HL-60 (cell line): ENCODE measurements around the gene CDC25B.

Experiments
- DNase-seq, 2 experiments: peaks; one replicate each; pipeline ENCODE4 v3.0.0-alpha.2; 2010 to 2020; ENCODE audit warnings: low read depth in 1 of 2, low spot score in 1 of 2
- H3K27ac ChIP-seq: fragments of 250-450 bp; sonication (Bioruptor Pico); replicated peaks from 2 replicates; pipeline ENCODE4 v1.5.1; 2020; ENCODE audit warnings: mild to moderate bottlenecking, moderate library complexity
- H3K27me3 ChIP-seq: fragments of 250-450 bp; sonication (Bioruptor Pico); 2 replicates; pipeline ENCODE4 v1.5.1; 2021; ENCODE audit warnings: mild to moderate bottlenecking, moderate library complexity; ENCODE audit not compliant: insufficient read depth, poor library complexity, severe bottlenecking
- H3K4me3 ChIP-seq: replicated peaks from 2 replicates; pipeline ENCODE4 v1.5.1; 2011; ENCODE audit warnings: mild to moderate bottlenecking, control low read depth, low read length; ENCODE audit not compliant: insufficient read depth
- CTCF ChIP-seq: IDR thresholded peaks from one replicate; pipeline ENCODE4 v1.5.1; 2011; ENCODE audit warnings: low read length, control low read depth, inconsistent platforms; ENCODE audit not compliant: insufficient read depth
- GABPA ChIP-seq: IDR thresholded peaks from 2 replicates; pipeline ENCODE4 v1.6.1; 2012; ENCODE audit warnings: low read depth
- POLR2AphosphoS5 ChIP-seq: IDR thresholded peaks from 2 replicates; pipeline ENCODE4 v1.6.1; 2012; ENCODE audit warnings: low read depth
- REST ChIP-seq: IDR thresholded peaks from 2 replicates; pipeline ENCODE4 v1.6.1; 2012; ENCODE audit warnings: low read depth; ENCODE audit not compliant: insufficient replicate concordance
- SPI1 ChIP-seq: IDR thresholded peaks from 2 replicates; pipeline ENCODE4 v1.6.1; 2012; ENCODE audit warnings: low read depth, mild to moderate bottlenecking, borderline replicate concordance

Gene CDC25B

GRCh38 chr20:3758566-3758965 lies 37.5 kb upstream of the CDC25B start:
- no peak overlapping the region for H3K27ac ChIP-seq
- H3K27me3 ChIP-seq: no peaks in the 10 kb centered on the region
- no peak for DNase-seq
- H3K4me3 ChIP-seq: no peak overlapping the region
- TF ChIP-seq CTCF (no peak), POLR2AphosphoS5 (no peak), REST (no peak), SPI1 (no peak), GABPA (no peak)

GRCh38 chr20:3759316-3759823 lies 36.7 kb upstream of the CDC25B start:
- no peak overlapping the region for H3K4me3 ChIP-seq
- TF ChIP-seq POLR2AphosphoS5: no peak
- no peak for TF ChIP-seq CTCF
- TF ChIP-seq REST: no peak
- no peak for TF ChIP-seq SPI1
- no peak for TF ChIP-seq GABPA
- DNase-seq: no peak
- H3K27me3 ChIP-seq: no peaks in the 10 kb centered on the region
- H3K27ac ChIP-seq: no peak overlapping the region

- H3K27ac ChIP-seq: no peak overlapping the region
- no peak overlapping the region for H3K4me3 ChIP-seq
- TF ChIP-seq POLR2AphosphoS5 (no peak), GABPA (no peak), SPI1 (no peak), CTCF (no peak), REST (no peak)
- no peaks in the 10 kb centered on the region for H3K27me3 ChIP-seq
- no peak for DNase-seq
Measured at GRCh38 chr20:3759884-3760283, 36.2 kb upstream of the CDC25B start.
